ENCODE results near the gene SEC14L2. TPM values are rescaled to one million over a fixed set of nuclear protein-coding genes. Genes with fewer than 3 reads are reported as not detected.

SEC14L2 gene
- total RNA-seq, 1 experiment from 2014 or later: 51.3 TPM

DNA sequence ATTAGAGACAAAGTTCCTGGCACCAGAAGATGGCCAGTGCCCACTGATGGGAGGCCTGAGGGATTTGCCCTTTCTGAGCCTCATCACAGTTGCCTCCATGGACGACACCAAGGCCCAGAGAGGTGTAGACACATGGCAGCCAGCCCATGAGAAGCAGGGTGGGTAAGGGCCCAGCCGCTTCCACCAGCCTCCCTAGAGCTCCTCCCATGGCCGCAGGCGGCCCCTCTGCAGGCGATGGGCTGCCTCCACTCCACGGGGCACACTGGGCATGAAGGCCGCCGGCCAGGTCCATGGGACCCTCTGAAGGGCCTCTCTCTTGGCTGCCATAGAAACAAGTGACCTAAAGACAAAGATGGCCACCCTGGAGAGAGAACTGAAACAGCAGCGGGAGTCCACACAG lies 25.5 kb upstream of the SEC14L2 start:
- no TSS peak for BruUV-seq (replicated peaks)
- DNase-seq: no peak
- no peak overlapping the region for H3K4me2 ChIP-seq
- no peak overlapping the region for H2AFZ ChIP-seq
- intact Hi-C loops (cut with micrococcal nuclease; ENCODE audit: unreplicated experiment): no loop called here
- H3K27ac ChIP-seq: no peak overlapping the region
- no peaks in the 10 kb centered on the region for H3K79me2 ChIP-seq (ENCODE audit: low read depth)
- CTCF ChIA-PET: no interaction called here
- H3K4me1 ChIP-seq (replicated peaks; ENCODE audit: insufficient read depth): no peaks in the 10 kb centered on the region
- H3F3A ChIP-seq (ENCODE audit: insufficient read depth, low read depth): no peaks in the 10 kb centered on the region; the same call in 1 of the 2 replicates
- no peak for TF ChIP-seq EZH2 (IDR thresholded peaks at IDR 0.05; ENCODE audit: low read depth)
- TF ChIP-seq, protein P1, sequence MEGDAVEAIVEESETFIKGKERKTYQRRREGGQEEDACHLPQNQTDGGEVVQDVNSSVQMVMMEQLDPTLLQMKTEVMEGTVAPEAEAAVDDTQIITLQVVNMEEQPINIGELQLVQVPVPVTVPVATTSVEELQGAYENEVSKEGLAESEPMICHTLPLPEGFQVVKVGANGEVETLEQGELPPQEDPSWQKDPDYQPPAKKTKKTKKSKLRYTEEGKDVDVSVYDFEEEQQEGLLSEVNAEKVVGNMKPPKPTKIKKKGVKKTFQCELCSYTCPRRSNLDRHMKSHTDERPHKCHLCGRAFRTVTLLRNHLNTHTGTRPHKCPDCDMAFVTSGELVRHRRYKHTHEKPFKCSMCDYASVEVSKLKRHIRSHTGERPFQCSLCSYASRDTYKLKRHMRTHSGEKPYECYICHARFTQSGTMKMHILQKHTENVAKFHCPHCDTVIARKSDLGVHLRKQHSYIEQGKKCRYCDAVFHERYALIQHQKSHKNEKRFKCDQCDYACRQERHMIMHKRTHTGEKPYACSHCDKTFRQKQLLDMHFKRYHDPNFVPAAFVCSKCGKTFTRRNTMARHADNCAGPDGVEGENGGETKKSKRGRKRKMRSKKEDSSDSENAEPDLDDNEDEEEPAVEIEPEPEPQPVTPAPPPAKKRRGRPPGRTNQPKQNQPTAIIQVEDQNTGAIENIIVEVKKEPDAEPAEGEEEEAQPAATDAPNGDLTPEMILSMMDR (conservative IDR thresholded peaks at IDR 0.05): no peak
- no peak overlapping the region for H3K4me3 ChIP-seq
- no peaks in the 10 kb centered on the region for H3K9me2 ChIP-seq (ENCODE audit: insufficient read depth)
- no peaks in the 10 kb centered on the region for H3K27me3 ChIP-seq (ENCODE audit: insufficient read depth, low read depth)
- H3K36me3 ChIP-seq (ENCODE audit: low read depth): no peaks in the 10 kb centered on the region
- no peaks in the 10 kb centered on the region for H3K9me3 ChIP-seq (ENCODE audit: insufficient read depth, low read depth)
- 0 out of 2 replicates have a peak, but pooled peaks cover 5% of the 10 kb centered on the region for H4K20me1 ChIP-seq (ENCODE audit: insufficient read depth)
- POLR2A ChIA-PET (ENCODE audit: unreplicated experiment): no interaction called here

DNA sequence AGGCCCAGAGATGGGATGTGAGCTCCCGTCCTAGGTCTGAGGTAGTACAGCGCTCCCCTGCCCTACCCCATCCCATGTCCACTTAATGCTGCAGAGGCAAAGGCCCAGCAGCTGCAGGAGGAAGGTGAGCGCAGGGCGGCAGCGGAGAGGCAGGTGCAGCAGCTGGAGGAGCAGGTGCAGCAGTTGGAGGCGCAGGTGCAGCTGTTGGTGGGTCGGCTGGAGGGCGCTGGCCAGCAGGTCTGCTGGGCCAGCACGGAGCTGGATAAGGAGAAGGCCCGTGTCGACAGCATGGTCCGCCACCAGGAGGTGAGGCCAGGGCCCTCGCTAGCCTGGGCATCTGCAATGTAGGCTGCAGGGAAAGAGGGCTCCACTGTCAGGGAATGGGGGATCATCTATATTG lies 24.8 kb upstream of the SEC14L2 start:
- H2AFZ ChIP-seq: no peak overlapping the region
- H3K4me2 ChIP-seq: no peak overlapping the region
- no peaks in the 10 kb centered on the region for H3K36me3 ChIP-seq (ENCODE audit: low read depth)
- TF ChIP-seq, protein P1 (conservative IDR thresholded peaks at IDR 0.05): no peak
- TF ChIP-seq EZH2 (IDR thresholded peaks at IDR 0.05; ENCODE audit: low read depth): no peak
- ChIA-PET CTCF (no interaction called here), POLR2A (ENCODE audit: unreplicated experiment) (no interaction called here)
- 0 out of 2 replicates have a peak, but pooled peaks cover 5% of the 10 kb centered on the region for H4K20me1 ChIP-seq (ENCODE audit: insufficient read depth)
- H3K27ac ChIP-seq: no peak overlapping the region
- no peaks in the 10 kb centered on the region for H3K9me2 ChIP-seq (ENCODE audit: insufficient read depth)
- H3K79me2 ChIP-seq (ENCODE audit: low read depth): no peaks in the 10 kb centered on the region
- no peaks in the 10 kb centered on the region; the same call in 1 of the 2 replicates for H3F3A ChIP-seq (ENCODE audit: insufficient read depth, low read depth)
- no TSS peak for BruUV-seq (replicated peaks)
- intact Hi-C loops (cut with micrococcal nuclease; ENCODE audit: unreplicated experiment): no loop called here
- H3K4me3 ChIP-seq: no peak overlapping the region
- no peak for DNase-seq
- H3K9me3 ChIP-seq (ENCODE audit: insufficient read depth, low read depth): no peaks in the 10 kb centered on the region
- no peaks in the 10 kb centered on the region for H3K4me1 ChIP-seq (replicated peaks; ENCODE audit: insufficient read depth)
- no peaks in the 10 kb centered on the region for H3K27me3 ChIP-seq (ENCODE audit: insufficient read depth, low read depth)

DNA sequence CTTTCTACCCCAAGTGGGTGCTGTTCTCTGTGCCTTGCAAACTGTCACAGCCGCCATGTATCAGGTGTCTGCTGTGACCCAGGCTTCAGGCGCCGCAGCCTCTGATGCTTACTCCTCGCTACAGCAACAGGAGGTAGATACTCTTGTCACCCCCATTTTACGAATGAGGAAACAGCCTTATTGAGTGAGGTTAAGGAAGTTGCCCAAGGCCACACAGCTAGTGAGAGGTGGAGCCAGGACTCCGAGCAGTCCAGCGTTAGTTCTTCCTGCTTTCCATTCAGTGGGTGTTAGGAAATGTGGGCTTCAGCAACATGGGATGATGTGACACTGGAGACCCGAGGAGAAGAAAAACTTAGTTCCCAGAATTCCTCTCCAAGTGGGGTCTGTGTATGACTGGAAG lies 23.9 kb upstream of the SEC14L2 start:
- Histone ChIP-seq H3K27ac (no peak overlapping the region), H3F3A (ENCODE audit: insufficient read depth, low read depth) (no peaks in the 10 kb centered on the region; the same call in 1 of the 2 replicates), H3K4me1 (replicated peaks; ENCODE audit: insufficient read depth) (no peaks in the 10 kb centered on the region), H3K9me2 (ENCODE audit: insufficient read depth) (no peaks in the 10 kb centered on the region), H2AFZ (no peak overlapping the region), H3K9me3 (ENCODE audit: insufficient read depth, low read depth) (no peaks in the 10 kb centered on the region), H3K27me3 (ENCODE audit: insufficient read depth, low read depth) (no peaks in the 10 kb centered on the region), H4K20me1 (ENCODE audit: insufficient read depth) (0 out of 2 replicates have a peak, but pooled peaks cover 5% of the 10 kb centered on the region), H3K79me2 (ENCODE audit: low read depth) (no peaks in the 10 kb centered on the region), H3K4me3 (no peak overlapping the region), H3K36me3 (ENCODE audit: low read depth) (no peaks in the 10 kb centered on the region), H3K4me2 (no peak overlapping the region)
- ChIA-PET CTCF (no interaction called here), POLR2A (ENCODE audit: unreplicated experiment) (no interaction called here)
- TF ChIP-seq, protein P1 (conservative IDR thresholded peaks at IDR 0.05): no peak
- TF ChIP-seq EZH2 (IDR thresholded peaks at IDR 0.05; ENCODE audit: low read depth): no peak
- intact Hi-C loops (cut with micrococcal nuclease; ENCODE audit: unreplicated experiment): no loop called here
- BruUV-seq (replicated peaks): no TSS peak
- DNase-seq: no peak
